HG03103 (cell line): ENCODE data around the gene ODF4.
"Not testable (repeated sequence)": the region's sequence is repeated elsewhere in the genome, so short reads cannot be mapped to it uniquely, and the experiment has no call there.

Experiments
- ATAC-seq: cut with Tn5 transposase; IDR thresholded peaks from one replicate; pipeline ENCODE4 v1.9.1; 2021; ENCODE audit warnings: low read depth; ENCODE audit not compliant: unreplicated experiment

The ODF4 gene

DNA sequence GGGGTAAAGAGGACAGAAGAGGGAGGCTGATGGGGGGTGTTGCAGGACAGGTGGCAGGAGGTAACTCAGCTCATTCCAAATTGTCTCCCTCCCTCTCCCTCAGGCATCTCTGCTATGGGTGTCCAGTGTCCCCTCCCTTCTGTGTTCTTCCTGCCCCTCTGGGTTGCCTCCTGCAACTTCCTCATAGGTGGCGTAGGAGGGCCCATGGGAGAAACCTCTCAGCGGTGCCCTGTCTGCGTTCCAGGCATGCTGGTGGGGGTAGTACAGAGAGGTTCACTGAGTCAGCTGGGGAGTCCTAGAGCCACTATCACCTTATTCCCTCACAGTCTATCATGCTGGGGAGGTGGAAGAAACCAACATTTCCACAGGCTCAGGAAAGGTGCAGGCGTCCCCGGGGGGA is 14.7 kb upstream of the ODF4 start:
- no peak for ATAC-seq

DNA sequence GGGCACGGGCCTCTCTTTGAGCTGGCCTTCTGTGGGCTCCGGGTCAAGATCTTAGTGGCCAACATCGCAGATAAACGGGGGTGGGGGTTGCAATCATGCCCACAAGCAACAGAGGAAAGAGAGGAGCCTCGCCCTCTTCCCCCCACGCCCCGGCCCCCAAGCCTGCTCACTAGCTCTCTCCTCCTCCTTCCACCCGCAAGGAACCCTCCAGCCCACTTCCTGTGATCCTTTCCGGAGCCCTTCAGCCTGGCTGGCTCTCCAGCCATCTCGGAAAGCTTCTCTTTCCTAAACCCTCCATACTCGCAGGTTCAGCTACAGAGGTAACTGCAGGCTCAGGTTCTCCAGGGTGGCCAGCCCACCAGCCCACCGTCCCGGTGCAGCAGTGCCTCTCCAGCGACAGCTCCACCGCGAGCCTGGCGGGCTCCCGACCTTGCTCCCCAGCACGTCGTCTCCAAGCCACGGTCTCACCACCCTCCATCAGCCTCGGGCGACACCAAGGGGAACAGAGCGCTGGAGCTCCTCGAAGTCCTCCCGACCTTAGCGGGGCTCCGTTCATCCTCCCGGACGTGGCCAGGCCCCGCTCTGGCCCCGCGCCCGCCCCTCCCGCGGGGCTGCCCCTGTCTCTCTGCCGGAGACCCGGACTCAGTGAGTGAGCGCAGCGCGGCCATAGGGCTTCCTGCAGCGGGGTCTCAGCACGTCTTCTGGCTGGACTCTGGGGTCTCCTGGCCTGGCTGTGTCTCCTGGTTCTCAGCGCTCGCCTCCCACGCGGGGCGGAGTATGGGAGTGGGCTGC is 12.9 kb upstream of the ODF4 start:
- ATAC-seq: no peak

GRCh38 chr17:8327303-8327649 is 12.4 kb upstream of the ODF4 start:
- ATAC-seq: no peak

DNA sequence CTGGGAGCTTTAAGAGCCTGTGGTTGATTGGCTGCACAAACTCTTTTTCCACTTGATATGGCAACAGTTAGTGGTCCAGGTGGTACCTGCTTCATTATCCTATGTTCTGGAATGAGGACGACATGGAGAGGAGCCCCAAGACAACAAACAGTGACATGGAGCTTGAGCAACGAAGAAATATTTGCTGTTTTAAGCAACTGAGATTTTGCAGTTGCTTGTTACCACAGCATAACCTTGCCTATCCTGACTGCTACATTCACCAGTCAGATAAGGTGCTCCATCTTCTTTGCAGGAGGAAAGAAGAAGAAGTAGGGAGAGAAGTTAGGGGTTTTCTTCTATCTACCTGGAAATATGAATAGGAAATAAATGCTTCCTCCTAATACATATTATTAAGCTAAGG is 7.5 kb upstream of the ODF4 start:
- ATAC-seq: no peak

GRCh38 chr17:8332688-8333087 is 7.0 kb upstream of the ODF4 start:
- no peak for ATAC-seq

DNA sequence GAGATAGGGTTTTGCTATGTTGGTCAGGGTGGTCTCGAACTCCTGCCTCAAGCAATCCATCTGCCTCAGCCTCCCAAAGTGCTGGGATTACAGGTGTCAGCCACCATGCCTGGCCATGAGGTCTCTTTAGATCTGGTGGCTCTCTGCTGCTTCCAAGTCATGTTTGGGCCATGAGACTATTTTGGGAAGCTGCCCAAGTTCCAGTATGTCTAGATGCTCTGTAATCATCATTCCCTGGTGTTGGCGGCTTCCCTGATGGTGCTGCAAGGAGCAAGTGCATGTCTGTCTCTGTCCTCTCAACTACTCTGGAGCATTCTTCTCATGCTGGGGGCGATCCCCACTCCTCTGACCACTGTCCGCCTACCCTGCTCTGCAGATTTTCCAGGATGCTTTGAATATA is 6.4 kb upstream of the ODF4 start:
- no peak for ATAC-seq

DNA sequence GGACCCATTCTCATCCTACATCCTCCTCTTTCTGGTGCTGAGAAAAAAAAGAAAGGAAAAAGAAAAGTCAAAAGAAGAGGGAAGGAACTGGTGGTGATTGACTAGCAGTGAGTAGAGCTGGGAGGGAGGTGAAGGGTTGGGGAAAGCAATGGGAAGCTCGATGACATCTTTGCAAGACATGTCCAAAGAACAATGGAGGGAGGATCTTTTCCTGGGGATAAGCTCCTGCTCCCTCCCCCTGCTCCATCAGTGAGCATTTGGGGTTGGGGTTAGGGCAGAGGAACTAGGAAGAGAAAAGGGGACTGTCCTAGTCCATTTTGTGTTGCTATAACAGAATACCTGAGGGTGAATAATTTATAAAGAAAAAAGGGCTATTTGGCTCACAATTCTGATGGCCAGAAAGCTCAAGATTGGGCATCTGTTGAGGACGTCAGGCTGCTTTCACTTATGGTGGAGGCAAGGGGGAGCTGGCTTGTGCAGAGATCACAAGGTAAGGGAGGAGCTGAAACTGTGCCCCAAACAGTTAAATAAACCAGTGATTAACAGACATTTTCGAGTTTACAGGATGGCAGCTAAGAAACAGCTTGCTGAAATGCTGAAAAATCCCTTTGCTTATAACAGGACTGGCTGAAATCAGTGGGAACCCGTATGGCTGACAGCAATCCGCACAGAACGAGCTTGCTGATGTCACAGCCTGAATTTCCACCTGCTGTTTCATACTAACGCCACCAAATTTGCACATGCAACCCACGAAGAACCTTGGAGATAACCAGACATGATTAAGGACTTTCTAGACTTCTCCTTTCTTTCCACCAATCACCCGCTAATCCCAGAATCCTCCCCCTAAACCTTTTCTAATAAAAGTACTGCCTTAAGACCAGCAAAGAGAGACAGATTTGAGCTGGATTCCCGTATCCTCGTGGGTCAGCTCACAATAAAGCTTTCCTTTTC is 1.6 kb upstream of the ODF4 start:
- no peak for ATAC-seq

DNA sequence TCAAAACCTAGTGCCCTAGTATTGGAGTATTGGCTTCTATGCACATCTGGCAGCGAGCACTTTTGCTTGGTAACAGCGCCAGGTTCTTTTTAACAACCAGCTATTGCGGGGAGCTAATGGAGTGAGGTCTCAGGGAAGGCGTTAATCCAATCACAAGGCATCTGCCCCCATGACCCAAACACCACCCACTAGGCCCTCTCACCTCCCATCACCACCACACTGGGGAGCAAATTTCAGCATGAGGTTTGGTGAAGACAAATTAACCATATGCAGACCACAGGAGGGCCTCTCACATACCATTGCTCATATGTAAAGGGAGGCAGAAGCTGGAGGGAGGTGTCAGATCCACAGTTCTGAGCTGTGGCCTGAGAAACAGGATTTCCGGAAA is 893 bp upstream of the ODF4 start:
- no peak for ATAC-seq

DNA sequence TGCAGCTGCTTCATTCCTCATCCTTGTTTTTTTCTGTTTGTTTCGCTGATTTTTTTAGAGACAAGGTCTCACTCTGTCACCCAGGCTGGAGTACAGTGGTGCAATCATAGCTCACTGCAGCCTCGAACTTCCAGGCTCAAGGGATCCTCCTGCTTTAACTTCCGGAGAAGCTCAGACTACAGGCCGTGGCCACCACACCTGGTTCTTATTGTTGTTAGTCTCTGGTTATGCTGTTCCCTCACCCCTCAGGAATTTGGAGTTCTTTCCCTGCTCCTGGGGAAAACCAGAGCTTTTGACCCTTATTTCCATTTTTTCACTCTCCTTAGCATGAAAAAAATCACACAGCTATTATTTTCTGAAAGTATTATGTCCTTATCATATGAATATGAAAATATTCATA is 1.8 kb downstream of the ODF4 start:
- no peak for ATAC-seq

DNA sequence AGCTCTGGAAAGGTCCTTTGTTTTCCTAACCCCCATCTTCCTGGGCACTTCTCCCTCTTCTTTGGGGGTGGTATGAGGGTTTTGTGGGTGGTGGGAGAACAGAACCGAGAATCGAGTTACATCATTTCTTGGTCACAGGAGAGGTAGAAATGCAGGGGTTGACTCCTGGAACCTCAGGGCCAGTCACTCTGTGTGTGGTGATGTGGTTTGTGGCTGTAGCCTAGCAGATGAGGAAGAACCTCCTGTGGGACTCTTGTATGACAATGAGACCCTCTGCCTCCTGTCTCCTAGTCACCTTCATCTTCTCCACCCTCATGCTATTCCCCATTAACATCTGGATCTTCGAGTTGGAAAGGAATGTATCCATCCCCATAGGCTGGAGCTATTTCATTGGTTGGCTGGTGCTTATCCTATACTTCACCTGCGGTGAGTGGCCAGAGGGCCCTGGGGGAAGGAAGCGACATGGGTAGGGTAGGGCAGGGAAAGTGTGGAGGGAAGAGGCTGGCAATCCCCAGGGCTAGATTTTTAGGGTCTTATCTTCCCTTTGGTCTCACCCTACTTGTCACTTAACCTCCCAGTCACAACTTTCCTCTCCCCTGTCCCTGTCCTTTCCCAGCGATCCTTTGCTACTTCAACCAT is 5.5 kb downstream of the ODF4 start:
- ATAC-seq: no peak

GRCh38 chr17:8345951-8346665 is 6.5 kb downstream of the ODF4 start:
- no peak for ATAC-seq

GRCh38 chr17:8347001-8347400 is 7.4 kb downstream of the ODF4 start:
- ATAC-seq: not testable (repeated sequence)

- ATAC-seq: no peak
These were observed 10.7 kb downstream of the ODF4 start for GRCh38 chr17:8350339-8350738.

- no peak for ATAC-seq
These were observed 14.1 kb downstream of the ODF4 start for GRCh38 chr17:8353736-8354135.

DNA sequence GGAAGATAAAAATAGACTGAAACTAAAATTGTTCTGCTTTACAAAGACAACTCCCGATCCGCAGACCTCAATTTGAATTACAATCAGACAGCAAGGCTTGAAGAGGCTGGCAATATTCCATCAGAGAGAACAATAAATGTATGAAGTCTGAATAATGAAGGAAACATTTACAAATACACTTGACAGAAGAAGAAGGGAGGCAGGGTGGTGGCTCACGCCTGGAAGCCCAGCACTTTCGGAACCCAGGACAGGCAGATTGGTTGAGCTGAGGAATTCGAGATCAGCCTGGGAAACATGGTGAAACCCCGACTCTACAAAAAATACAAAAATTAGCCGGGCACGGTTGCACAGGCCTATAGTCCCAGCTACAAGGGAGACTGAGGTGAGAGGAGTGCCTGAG is 14.6 kb downstream of the ODF4 start:
- ATAC-seq: no peak

GRCh38 chr17:8357910-8358309 is 18.3 kb downstream of the ODF4 start:
- ATAC-seq: no peak

GRCh38 chr17:8359769-8360168 is 20.1 kb downstream of the ODF4 start:
- no peak for ATAC-seq

DNA sequence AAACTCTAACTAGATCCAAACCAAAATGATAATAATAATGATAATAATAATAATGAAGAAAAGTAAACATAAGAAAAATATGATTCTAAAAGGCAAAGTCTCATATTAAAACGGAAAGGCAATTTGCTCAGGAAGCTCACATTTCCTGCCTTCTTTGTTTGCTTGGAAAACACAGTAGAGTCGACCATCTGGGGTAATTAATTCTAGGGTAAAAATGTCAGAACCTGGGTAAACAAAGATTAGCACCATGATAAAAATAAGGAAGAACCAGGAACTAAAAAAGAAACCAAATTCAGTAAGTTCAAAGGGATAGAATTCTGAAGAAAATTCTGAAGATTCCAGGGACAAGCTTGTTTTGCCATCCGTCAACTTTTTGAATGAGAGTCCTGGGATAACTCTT is 20.6 kb downstream of the ODF4 start:
- ATAC-seq: no peak

DNA sequence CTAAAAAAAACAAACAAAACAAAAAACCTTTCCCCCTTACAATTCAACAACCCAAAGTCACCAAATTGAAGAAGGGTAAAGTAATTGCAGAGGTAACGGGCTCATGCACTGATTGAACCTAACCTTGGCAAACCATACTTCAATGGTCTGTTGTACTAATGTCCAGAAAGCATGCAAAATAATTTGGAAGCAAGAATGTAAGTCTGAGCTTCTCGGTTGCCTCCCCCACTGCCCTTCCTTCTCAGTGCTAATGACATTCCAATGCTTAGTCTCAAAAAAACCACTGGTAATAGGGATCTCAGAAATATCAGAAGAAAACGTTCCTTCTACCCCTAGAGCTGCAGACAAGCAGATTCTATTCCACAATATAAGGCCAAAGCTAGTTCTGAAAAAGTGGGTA is 21.1 kb downstream of the ODF4 start:
- no peak for ATAC-seq

DNA sequence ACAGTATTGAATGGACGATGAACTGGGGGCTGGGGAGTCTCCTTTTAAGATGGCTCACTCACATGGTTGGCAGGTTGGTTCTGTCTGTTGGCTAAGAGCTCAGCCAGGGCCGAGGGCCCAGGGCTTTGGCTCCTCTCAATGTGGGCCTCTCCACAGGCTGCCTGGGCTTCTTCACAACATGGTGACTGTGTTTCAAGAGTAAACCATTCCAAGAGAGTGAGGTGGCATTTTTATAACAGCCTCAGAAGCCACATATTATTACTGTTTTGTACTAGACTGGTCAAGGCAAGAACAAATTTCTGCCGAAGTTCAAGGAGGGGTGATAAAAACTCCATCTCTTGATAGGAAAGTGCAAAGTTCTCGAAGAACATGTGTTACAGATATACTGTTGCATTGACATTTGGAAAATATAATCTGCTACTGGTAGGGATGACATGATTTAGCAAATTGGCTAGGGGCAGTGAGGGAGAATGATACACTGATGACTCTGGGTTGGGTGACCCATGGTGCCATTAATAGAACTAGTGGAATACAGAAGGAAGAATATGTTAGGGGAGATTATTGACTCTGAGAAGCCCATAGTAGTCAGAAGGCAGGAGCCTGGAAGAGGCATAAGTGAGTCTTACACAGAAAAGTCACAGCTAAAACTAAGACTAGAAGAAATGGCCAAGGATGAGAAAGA is 23.2 kb downstream of the ODF4 start:
- no peak for ATAC-seq
